Lower leg skin (tissue), 4 donors: Measurements from ENCODE around the gene CLK1. TPM values are rescaled to one million over a fixed set of nuclear protein-coding genes. Genes with fewer than 3 reads are reported as not detected.

Source experiments
- DNase-seq, 2 donors: peaks; one replicate each; pipeline ENCODE4 v3.0.0-alpha.2; 2019; ENCODE audit warnings: low spot score in 2 of 2
- H3K4me3 ChIP-seq: fragments of 200-600 bp; sonication (generic); 2 replicates; pipeline ENCODE4 v1.5.1; 2017; ENCODE audit warnings: mild to moderate bottlenecking, low read depth; ENCODE audit not compliant: poor library complexity, severe bottlenecking
- CTCF ChIP-seq, 3 donors: fragments of 450-650 bp; IDR thresholded peaks; one replicate each; pipeline ENCODE4 v1.5.1; 2016; ENCODE audit warnings: antibody characterized with exemption in 3 of 3, mild to moderate bottlenecking in 3 of 3, moderate library complexity in 2 of 3
- POLR2A ChIP-seq, 2 donors: fragments of 450-650 bp; IDR thresholded peaks; one replicate each; pipeline ENCODE4 v1.6.1; 2016 to 2017; ENCODE audit warnings: antibody characterized with exemption in 2 of 2, mild to moderate bottlenecking in 1 of 2, moderate library complexity in 1 of 2
- WGBS, 2 donors: methylation state at CpG; one replicate each; pipeline ENCODE4 v1.1.5; 2018; 5-methylcytosine and 5-hydroxymethylcytosine counted together
- intact Hi-C: fragments of 100-400 bp; cut with DNase I; formaldehyde crosslinking; loops from one replicate; pipeline ENCODE4 v1.15.0; 2023; ENCODE audit warnings: low total_unique reads
- total RNA-seq, 4 donors: library from RNA; depleted of rRNA; stranded (reverse); fragments of >200 nt; gene quantifications; one replicate each; pipeline ENCODE4 v1.1.0, GENCODE V29; 2016

CLK1 gene
- total RNA-seq, 4 donors from 2014 or later, result 86.0 to 307 (median 205) TPM

GRCh38 chr2:200869014-200869413, 4.6 kb upstream of the CLK1 start:
- intact Hi-C loops, result loop anchor here (10.0 kb wide), 1 partner anchor 54 kb away; the partner anchor contains the start of gene BZW1
- no peak for DNase-seq
- TF ChIP-seq CTCF (IDR thresholded peaks at IDR 0.05) (no peak), POLR2A (IDR thresholded peaks at IDR 0.05) (no peak)
- H3K4me3 ChIP-seq, result no peak overlapping the region
- WGBS, 2 donors, result 90 to 93% methylated on average over 2 of the region's 2 CpGs

GRCh38 chr2:200863782-200864175, 679 bp downstream of the CLK1 start:
- intact Hi-C loops, result loop anchor here (10.0 kb wide), 1 partner anchor 49 kb away; the partner anchor contains the start of gene BZW1
- no peak for DNase-seq
- peak overlapping the region; percentile 100 for H3K4me3 ChIP-seq
- 0% methylated on average over 19 of the region's 19 CpGs for WGBS, 2 donors
- TF ChIP-seq POLR2A (IDR thresholded peaks at IDR 0.05), result no peak
- no peak for TF ChIP-seq CTCF (IDR thresholded peaks at IDR 0.05)

- TF ChIP-seq POLR2A (IDR thresholded peaks at IDR 0.05) (peak in 1 of 2 donors; percentile 25), CTCF (IDR thresholded peaks at IDR 0.05) (peak in 1 of 3 donors; percentile 11)
- WGBS, 2 donors, result 0 to 1% methylated on average over 13 of the region's 13 CpGs
- peak overlapping the region; percentile 100 for H3K4me3 ChIP-seq
- intact Hi-C loops, result loop anchor here (10.0 kb wide), 1 partner anchor 48 kb away; the partner anchor contains the start of gene BZW1
- peak in 1 of 2 donors; percentile 59 for DNase-seq
Observed at GRCh38 chr2:200862532-200863000, 1.9 kb downstream of the CLK1 start.

GRCh38 chr2:200861617-200862155, 2.8 kb downstream of the CLK1 start:
- WGBS, 2 donors, result 3% methylated on average over 4 of the region's 4 CpGs
- TF ChIP-seq POLR2A (IDR thresholded peaks at IDR 0.05) (no peak), CTCF (IDR thresholded peaks at IDR 0.05) (no peak)
- DNase-seq, result no peak
- peak overlapping the region; percentile 100 for H3K4me3 ChIP-seq
- intact Hi-C loops, result loop anchor here (10.0 kb wide), 1 partner anchor 47 kb away; the partner anchor contains the start of gene BZW1

GRCh38 chr2:200860092-200860795, 4.2 kb downstream of the CLK1 start:
- intact Hi-C loops, result loop anchor here (10.0 kb wide), 1 partner anchor 45 kb away; the partner anchor contains the start of gene BZW1
- 22 to 24% methylated on average over 12 of the region's 12 CpGs for WGBS, 2 donors
- no peak overlapping the region for H3K4me3 ChIP-seq
- DNase-seq, result peak in 1 of 2 donors; percentile 61
- TF ChIP-seq POLR2A (IDR thresholded peaks at IDR 0.05) (no peak), CTCF (IDR thresholded peaks at IDR 0.05) (no peak)
